Colon (tissue), 2 donors: Measurements from ENCODE around the gene KIF16B.

Experiments used
- FAIRE-seq: peaks from 2 replicates; lab custom pipeline; 2012; peaks lifted over from hg19 to GRCh38; lab: Jason Lieb, UNC
- donor health status: control.
- donor health status: control.

KIF16B gene

GRCh38 chr20:16518784-16519084, 54.5 kb downstream of the KIF16B start:
- no peak for FAIRE-seq

- FAIRE-seq = no peak
Measured at GRCh38 chr20:16517946-16518783, 55.1 kb downstream of the KIF16B start.

DNA sequence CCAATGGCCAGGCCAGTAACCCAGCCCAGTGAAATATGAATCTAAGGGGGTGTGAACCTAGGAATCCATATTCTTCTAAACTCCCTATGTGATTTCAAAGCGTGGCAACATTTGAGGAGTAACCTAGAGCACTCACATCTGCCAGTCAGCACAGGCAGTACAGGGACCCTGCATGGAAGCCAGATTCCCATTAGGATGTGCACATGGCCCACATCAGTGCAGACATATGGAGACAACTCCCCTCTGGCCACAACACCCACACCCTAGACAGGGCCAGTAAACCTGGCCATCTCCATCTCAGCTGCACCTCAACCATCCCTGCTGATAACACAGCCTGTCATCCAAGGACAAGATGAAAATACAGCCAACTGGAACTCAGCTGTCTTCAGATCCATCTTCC, 56.5 kb downstream of the KIF16B start:
- no peak for FAIRE-seq

DNA sequence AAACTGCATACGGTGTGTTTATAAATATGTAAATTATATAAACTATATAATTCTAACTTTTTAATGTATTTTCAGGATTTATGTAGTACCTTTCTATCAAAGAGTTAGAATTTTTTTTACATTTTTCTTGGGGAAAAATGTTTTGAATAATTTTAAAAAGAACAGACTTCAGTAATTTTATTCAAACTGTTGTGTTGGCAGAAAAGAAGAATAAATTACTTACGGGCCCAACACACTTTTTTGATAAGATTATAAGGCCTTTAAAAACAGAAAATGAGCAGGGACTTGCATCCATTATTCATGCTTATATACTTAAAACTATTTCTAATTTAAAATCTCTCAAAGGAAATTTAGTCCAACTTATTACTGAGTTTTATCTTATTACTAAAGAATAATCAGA, 58.2 kb downstream of the KIF16B start:
- no peak for FAIRE-seq

DNA sequence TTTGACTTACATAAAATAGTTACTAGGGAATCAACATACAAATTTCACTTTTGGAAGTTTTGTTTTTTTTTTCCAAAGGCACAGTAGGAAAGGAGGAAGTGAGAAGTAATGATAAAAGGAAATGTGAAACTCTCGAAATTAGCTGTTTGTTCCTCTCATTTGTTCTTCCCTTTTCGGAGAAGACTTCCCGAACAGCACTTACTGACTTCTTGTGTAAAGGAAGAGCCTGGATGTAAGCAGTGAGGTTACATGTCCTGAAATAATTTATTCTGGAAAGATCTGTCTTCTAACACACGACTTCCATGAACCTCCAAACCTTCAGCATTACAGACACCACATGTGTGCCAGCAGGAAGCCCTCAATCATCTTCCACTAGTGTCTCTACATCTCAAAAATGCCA, 59.1 kb downstream of the KIF16B start:
- no peak for FAIRE-seq

GRCh38 chr20:16505894-16506293, 67.4 kb downstream of the KIF16B start:
- no peak for FAIRE-seq

- FAIRE-seq = peak; percentile 96
Measured at GRCh38 chr20:16501301-16501700, 71.9 kb downstream of the KIF16B start.

DNA sequence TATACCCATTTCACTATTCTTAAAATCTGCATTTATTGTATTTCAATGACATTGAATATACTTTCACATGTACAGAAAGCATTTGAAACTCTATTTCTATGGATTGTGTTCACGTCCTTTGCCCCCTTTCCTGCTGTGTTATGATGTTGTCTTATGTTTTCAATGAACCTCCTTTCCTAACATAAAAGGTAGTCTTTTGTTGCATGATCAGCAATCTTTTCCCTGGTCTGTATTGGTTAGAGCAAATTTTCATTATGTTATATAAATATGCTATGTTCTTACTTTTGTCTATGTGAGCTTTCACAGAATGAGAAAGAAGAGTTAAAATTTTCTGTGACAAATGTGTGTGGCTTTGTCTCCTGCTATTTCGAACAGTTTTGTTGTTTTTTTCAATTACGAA, 73.1 kb downstream of the KIF16B start:
- no peak for FAIRE-seq

- no peak for FAIRE-seq
Measured at GRCh38 chr20:16498526-16499253, 74.6 kb downstream of the KIF16B start.

DNA sequence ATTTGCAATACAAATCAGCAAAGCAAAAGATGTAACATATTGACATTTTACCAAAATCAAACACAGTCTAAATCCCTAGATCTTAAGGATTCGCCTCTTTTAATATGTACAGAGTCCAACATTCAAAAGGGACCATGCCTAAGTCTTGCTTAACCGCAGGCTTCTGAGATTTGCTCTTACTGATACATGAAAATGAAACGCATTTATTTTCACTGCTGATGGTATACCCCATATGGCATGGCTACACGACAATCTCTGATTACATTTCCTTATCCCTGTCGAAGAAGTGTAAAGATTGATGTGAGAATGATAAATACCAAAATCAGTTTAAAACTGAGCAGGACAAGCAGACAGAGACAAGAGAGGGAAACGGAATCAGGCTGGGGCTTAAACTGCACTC, 75.4 kb downstream of the KIF16B start:
- no peak for FAIRE-seq

DNA sequence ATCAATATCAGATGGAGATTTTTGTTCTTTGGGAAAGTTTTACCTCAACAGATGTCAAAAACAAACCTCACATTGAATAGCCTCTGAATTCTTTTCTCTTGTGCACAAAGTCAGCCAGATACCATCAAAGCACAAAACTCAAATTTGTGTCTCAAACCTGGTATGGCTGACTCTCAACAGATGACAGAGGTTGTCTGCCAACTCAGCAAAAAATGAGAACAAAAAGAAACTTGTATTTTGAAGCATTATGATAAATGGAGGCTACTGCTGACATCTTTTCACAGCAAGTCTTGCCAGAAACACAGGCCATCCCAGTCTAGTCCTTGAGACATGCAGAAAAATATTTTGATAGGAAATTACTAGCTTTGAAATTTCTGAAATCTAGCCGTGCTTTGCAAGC, 79.8 kb downstream of the KIF16B start:
- FAIRE-seq = no peak

- FAIRE-seq = no peak
Measured at GRCh38 chr20:16491294-16491905, 81.8 kb downstream of the KIF16B start.

DNA sequence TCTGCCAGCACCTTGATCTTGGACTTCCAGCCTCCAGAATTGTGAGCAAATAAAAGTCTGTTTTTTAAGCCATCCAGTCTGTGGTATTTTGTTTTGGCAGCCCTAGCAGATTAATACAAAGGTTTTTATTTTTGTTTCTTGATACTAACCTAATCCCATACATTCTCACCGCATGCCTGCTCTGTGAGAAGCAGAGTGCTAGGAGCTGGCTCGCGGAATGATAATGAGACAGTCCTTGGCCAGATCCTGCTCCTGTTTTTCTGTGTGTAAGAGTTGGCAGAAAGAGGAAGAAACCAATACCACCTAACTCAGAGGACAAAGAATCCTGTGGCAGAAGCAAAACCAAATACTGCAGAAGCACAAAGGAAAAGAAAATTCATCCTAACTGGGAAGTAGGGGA, 82.6 kb downstream of the KIF16B start:
- no peak for FAIRE-seq

GRCh38 chr20:16488616-16489015, 84.6 kb downstream of the KIF16B start:
- FAIRE-seq = no peak

DNA sequence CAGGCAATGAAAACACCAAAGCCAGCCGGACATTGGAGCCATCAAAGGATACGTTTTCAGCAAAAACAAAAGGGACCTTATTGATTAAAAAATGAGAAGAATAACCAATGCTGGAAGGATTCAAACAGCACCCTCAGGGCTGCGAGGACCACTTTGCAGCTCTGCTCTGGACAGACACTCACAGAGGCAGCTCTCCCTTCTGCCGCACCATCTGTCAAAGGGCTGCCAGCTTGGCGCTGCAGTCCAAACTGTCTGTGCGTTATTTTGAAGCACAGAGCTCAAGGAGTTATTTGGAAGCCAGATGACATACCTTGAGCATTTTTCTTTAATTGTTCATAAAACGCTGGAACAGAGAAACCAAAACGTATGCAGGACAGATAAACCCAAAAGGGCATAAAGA, 85.2 kb downstream of the KIF16B start:
- no peak for FAIRE-seq

GRCh38 chr20:16486532-16486931, 86.7 kb downstream of the KIF16B start:
- FAIRE-seq = no peak

- no peak for FAIRE-seq
Measured at GRCh38 chr20:16485401-16485800, 87.8 kb downstream of the KIF16B start.

- no peak for FAIRE-seq
Measured at GRCh38 chr20:16483024-16483423, 90.2 kb downstream of the KIF16B start.

- no peak for FAIRE-seq
Measured at GRCh38 chr20:16481977-16482376, 91.3 kb downstream of the KIF16B start.

- FAIRE-seq = no peak
Measured at GRCh38 chr20:16479666-16480065, 93.6 kb downstream of the KIF16B start.

GRCh38 chr20:16477632-16478031, 95.6 kb downstream of the KIF16B start:
- FAIRE-seq = no peak

DNA sequence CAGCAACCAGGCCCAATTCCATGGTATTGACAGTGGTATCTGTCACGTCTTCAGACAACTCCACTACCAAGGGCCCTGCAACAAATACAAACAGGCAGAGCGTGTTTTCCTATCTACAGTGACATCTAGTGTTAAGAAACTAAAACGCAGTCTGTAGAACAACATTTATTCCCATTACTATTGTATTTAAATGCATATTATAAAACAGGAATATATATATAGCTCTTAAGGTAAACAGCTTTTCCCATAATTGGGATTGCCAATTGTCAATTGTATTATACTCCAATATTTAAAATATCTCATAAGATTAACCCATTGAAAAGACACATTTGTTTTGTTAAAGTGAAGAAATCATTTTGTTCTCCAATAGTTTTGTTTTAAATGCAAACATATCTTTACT, 97.2 kb downstream of the KIF16B start:
- FAIRE-seq = peak; percentile 84

GRCh38 chr20:16475225-16475624, 98.0 kb downstream of the KIF16B start:
- FAIRE-seq = no peak
